Kasumi-1 (cell line): ENCODE results near the gene FAM156A.
"Not testable (repeated sequence)": the region's sequence is repeated elsewhere in the genome, so short reads cannot be mapped to it uniquely, and the experiment has no call there.

Source experiments
- DNase-seq, 2 experiments: peaks; one replicate each; lab custom pipeline; 2025; lab: John Stamatoyannopoulos, UW

FAM156A gene

DNA sequence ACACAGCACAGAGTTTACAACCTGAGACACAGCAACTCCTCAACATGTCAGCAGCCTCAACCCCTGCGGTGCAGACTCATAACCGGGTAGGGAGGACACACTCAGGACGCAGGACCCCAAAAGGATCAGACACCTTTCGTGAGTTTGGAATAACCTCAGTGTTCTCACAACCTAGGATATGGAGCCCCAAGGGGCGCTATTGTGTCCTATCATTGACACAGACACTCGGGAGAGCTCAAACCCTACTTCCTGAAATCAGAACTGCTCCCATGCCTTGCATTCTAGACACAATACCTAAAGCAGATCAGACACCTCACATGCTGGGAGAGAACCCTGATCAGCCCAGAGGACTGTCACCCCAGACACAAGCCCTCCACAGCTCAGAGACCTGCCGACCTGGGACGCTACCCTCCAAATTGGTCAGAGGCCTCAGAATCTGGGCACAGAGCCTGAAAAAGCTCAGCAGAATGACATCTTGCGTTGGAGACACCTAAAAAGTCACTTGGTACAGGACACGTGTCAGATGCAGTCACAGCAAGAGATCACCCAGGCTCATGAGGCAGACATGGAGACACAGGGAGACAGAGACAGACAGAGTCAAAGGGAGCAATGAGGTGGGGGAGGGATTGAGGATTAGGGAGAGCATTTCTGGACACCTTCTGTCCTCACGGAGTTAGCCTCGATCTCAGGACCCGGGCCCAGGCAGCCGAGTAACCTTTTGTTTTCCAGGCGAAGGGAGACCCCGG lies 8.8 kb upstream of the FAM156A start:
- not testable (repeated sequence) for DNase-seq

DNA sequence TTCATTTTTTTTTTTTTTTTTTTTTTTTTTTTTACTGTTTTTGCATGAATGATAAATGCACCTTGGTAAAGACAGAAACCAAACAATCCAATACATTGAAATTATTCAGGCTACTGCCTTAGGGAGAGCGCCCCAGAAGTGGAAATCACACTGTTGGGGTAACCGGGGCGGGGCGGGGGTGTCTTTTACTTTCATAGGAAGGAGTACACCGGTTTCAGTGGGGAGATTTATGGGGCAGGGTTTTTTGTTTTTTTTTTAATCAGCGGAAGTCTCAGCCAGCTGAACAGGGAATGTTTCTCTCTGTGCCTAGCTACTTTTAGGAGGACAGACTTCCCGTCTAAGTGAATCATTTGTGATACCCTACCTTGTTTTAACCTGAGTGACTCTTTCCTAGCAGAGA lies 643 bp upstream of the FAM156A start:
- DNase-seq: not testable (repeated sequence)

GRCh38 chrX:52949884-52950283 lies 8.4 kb downstream of the FAM156A start:
- not testable (repeated sequence) for DNase-seq

DNA sequence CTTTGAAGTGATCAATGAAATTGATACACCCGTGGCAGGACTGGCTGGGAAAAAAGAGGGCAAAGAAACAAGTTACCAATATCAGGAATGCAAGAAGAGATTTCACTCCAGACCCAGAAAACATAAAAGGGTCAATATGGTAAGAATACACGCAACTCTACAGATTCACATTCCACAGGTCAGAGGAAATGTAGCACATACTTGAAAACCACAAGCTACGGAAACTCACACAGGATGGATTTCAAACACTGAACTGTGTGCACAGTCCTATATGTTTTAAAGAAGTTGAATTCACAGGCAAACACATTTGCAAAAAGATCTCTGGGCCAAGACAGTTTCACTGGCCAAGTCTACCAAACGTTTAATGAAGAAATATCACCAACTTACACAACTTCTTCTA lies 9.0 kb downstream of the FAM156A start:
- DNase-seq: not testable (repeated sequence)

GRCh38 chrX:52948265-52948664 lies 10.1 kb downstream of the FAM156A start:
- not testable (repeated sequence) for DNase-seq

- not testable (repeated sequence) for DNase-seq
Measured at GRCh38 chrX:52947501-52947900, 10.8 kb downstream of the FAM156A start.

DNA sequence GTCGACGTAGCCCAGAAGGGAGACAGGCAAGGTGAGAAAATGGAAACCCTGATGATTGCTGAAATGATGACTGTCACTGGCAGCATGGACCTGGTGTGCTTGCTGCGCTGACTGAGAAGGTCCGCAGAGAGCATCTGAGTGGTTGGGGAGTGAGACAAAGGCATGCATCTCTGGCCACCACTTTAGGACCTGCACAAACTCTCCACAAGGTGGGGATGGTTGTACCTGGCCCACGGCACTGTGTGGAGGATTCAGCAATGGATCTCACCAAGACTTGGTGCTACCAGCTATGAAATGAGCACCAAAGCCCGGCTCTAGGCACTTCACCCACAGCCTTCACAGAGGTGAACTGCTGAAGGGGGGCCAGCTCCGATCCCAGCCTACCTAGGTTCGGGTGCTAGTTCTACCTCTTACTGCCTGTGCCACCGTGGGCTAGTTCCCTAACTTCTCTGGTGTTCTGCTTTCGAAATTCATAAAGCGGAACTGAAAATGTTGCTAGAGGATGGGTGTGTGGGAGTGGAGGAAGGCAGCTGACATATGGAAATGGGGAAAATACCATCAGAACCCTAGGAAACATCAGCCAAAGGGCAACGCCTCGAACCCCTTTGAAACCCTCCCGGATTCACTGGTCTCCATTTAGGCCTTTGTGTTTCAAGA lies 12.4 kb downstream of the FAM156A start:
- not testable (repeated sequence) for DNase-seq

GRCh38 chrX:52941728-52942127 lies 16.6 kb downstream of the FAM156A start:
- not testable (repeated sequence) for DNase-seq

DNA sequence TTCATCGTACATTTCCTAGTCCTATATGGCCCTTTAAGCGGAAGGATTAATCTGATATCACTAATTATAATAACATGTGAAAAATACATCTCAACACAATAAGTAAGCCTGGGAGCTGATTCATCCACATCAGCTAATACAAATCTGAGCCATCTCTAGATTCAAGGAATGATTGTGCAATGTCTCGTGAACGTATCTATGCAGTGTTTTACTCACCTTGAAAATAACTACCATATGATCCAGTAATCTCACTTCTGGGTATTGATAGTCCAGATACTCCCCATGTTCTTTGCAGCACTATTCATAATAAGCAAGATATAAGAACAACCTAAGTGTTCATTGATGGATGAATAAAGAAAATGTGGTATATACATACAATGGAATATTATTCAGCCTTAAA lies 17.6 kb downstream of the FAM156A start:
- DNase-seq: not testable (repeated sequence)

DNA sequence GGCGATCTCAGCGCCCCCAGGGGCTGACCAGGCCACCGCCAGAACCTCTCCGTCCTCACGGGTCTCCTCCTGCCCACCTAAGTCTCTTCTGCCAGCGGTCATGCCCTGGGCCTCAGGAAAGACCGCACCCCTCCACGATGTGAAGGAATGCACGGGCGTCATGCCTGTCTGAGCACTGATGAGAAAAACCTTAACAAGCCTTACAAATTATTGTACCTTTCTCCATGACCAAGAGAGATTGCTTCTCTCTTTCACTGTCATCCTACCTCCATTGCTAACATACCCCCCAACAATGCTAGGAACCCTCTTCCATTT lies 22.9 kb downstream of the FAM156A start:
- not testable (repeated sequence) for DNase-seq

DNA sequence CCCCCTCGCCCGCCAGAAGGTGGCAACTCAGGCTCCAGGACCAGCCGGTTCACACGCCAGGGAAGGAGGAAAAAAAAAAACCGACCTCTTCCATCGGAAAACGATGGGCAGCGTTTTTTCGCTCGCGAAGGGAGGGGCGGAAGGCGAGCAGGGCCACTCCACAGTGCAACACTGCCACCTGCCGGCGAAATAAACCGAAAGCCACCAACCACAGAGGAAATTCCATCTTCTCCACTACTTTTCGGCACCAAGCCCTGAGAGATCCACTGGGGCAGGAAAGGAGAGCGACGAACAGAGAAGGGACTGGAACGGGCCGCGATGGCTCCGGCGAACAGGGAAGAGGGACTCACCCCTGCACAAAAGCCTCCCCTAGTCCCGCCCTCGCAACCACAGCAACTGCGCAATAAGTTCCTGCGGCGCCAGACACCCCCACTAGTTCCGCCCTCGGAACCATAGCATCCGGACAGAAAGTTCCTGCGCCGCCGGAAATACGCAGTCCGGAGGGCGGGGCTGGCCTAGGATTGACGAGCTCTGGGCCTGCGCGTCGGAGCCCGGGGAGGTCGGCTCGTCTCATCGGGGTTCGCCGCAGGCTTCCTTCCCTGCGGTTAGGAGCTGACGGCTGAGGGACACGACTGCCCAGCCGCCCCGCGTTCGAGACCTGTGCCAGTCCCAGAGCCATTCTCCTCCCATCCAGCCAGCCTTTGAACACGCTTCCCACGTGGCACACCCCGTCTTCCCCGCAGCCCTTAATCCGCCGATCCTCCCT lies 23.4 kb downstream of the FAM156A start:
- peak; percentile 84 to 90 for DNase-seq

DNA sequence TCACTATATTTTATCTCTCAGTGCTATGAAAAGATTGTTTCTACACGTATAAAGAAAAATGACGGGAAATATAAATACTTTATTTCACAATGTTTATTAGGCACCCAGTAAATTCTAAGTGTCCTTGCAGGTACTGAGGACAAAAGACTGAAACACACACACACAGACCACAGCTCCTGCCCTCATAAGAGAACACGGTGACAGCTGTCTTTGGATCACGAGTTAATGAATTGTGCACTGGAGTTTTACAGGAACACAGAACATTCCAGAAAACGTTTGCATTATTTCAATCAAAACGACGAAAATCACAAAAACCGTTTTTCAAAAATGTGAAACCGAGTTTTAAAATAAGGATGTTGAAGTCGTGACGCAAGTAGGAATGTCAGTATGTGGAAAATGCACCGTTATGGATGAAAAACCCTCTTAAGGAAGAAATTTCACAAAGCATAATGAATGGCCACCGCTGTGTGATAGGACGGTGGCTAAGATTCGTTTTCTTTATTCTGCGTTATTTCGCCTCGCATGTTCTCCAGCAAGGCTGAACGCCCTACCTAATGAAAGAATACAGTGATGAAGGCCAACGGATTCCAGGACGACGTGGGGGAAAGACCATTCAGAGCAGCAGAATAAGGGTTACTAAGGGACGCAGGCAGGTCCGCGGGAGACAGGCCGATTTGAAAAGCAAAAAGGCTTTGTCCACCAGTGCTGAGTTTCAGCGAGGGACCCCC lies 24.2 kb downstream of the FAM156A start:
- no peak for DNase-seq

GRCh38 chrX:52933213-52933612 lies 25.1 kb downstream of the FAM156A start:
- no peak for DNase-seq

DNA sequence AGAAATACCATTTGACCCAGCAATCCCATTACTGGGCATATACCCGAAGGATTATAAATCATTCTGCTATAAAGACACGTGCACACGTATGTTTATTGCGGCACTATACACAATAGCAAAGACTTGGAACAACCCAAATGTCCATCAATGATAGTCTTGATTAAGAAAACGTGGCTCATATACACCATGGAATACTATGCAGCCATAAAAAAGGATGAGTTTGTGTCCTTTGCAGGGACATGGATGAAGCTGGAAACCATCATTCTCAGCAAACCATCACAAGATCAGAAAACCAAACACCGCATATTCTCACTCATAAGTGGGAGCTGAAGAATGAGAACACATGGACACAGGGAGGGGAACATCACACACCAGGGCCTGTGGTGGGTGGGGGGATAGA lies 28.1 kb downstream of the FAM156A start:
- not testable (repeated sequence) for DNase-seq

GRCh38 chrX:52923781-52924241 lies 34.5 kb downstream of the FAM156A start:
- peak; percentile 30 to 44 for DNase-seq

DNA sequence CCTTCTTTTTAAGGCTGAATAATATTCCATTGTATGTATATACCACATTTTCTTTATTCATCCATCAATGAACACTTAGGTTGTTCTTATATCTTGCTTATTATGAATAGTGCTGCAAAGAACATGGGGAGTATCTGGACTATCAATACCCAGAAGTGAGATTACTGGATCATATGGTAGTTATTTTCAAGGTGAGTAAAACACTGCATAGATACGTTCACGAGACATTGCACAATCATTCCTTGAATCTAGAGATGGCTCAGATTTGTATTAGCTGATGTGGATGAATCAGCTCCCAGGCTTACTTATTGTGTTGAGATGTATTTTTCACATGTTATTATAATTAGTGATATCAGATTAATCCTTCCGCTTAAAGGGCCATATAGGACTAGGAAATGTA lies 43.6 kb downstream of the FAM156A start:
- DNase-seq: not testable (repeated sequence)

DNA sequence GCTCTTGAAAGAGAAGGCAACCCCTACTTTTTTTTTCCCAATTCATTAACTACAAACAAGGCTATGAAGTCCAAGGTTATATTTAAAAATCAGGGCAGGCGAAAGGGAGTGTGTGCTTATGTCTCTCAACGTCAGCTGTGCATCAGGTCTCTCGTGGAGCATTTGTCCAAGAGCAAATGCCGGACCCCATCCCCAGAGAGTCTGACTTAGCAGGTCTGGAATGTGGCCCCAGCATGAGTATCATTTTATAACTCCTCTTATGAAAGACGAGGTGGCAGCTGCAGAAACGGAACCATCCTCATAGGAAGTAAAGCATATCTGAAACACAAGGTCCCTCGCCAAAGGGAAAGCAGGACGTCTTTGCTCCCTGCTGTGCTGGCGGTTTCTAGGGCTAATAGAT lies 44.6 kb downstream of the FAM156A start:
- not testable (repeated sequence) for DNase-seq

GRCh38 chrX:52909313-52909969 lies 48.9 kb downstream of the FAM156A start:
- not testable (repeated sequence) for DNase-seq

DNA sequence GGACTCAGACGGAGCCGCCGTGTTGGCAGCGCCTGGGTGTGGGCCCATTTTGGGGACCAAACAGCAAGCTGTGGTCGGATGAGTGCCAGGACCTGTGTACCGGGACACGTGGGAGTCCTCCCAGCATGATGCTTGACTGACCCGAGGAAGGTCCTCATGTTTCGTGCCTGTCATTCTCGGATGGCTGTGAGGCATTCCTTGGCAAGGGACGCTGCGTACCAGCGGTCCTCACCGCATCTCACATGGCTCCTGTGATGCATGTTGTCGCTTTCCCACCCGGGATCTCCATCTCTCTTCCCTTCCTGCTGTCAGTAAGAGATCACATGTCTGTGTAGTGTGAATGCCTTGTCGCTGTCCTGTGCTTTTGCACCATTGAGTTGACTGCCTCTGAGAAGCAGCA lies 50.4 kb downstream of the FAM156A start:
- DNase-seq: not testable (repeated sequence)

DNA sequence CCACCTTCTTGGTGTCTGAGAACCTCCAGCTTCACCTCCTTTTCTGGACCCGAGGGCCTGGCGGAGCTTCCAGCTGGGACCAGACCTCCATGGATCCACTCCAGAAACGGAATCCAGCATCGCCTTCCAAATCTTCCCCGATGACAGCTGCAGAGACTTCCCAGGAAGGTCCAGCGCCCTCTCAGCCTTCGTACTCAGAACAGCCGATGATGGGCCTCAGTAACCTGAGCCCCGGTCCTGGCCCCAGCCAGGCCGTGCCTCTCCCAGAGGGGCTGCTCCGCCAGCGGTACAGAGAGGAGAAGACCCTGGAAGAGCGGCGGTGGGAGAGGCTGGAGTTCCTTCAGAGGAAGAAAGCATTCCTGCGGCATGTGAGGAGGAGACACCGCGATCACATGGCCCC lies 51.2 kb downstream of the FAM156A start:
- not testable (repeated sequence) for DNase-seq

GRCh38 chrX:52906072-52906471 lies 52.2 kb downstream of the FAM156A start:
- DNase-seq: not testable (repeated sequence)
